Neural progenitor cell (in vitro differentiated cells): ENCODE measurements around the gene GPR85.

ENCODE experiments used
- CTCF ChIP-seq: fragments of 200-600 bp; sonication (generic); IDR thresholded peaks from 2 replicates; pipeline ENCODE4 v1.5.1; 2017; ENCODE audit warnings: antibody characterized with exemption, mild to moderate bottlenecking
- EZH2 ChIP-seq: fragments of 200-600 bp; sonication (generic); IDR thresholded peaks from 2 replicates; pipeline ENCODE4 v1.6.1; 2017; ENCODE audit warnings: antibody characterized with exemption, mild to moderate bottlenecking, moderate library complexity

- TF ChIP-seq EZH2 (no peak), CTCF (no peak)
These were observed 8.1 kb upstream of the GPR85 start for GRCh38 chr7:113094517-113095249.
